ENCODE results near the gene BEST4. TPM values are rescaled to one million over a fixed set of nuclear protein-coding genes. Genes with fewer than 3 reads are reported as not detected.
A peak's percentile ranks its signal among the peaks of the same experiment; 100 is the strongest.

The BEST4 gene
- polyA plus RNA-seq, 1 of the 3 experiments (the other 2 are of a cell fraction), result 0.12 TPM

GRCh38 chr1:44803312-44804095, 15.5 kb upstream of the BEST4 start:
- H3K27ac ChIP-seq (ENCODE audit: low read depth in 2 of 2, low read length in 1 of 2), result peak overlapping the region in 1 of 2 experiments; percentile 100; a peak in 2 of 4 replicates
- no peak for DNase-seq
- peaks cover 38 to 45% of the 10 kb centered on the region in 2 experiments; a peak in 3 of 4 replicates for H3K4me1 ChIP-seq (ENCODE audit: control insufficient read depth in 1 of 2, insufficient read depth in 2 of 2, low read depth in 1 of 2, low read length in 1 of 2)
- TF ChIP-seq FOSL2 (IDR thresholded peaks at IDR 0.05; ENCODE audit: borderline replicate concordance, low read depth), result no peak
- no peak for TF ChIP-seq PBX3 (IDR thresholded peaks at IDR 0.05)
- TF ChIP-seq MEF2A (IDR thresholded peaks at IDR 0.05; ENCODE audit: borderline replicate concordance, low read depth), result no peak
- TF ChIP-seq RAD21 (IDR thresholded peaks at IDR 0.05; ENCODE audit: low read length), result no peak
- TF ChIP-seq SMC3 (IDR thresholded peaks at IDR 0.05; ENCODE audit: low read depth, low read length), result no peak
- no peak for TF ChIP-seq TAF1 (IDR thresholded peaks at IDR 0.05; ENCODE audit: borderline replicate concordance, low read depth, low read length)
- no peak for TF ChIP-seq MXI1 (IDR thresholded peaks at IDR 0.05; ENCODE audit: low read depth, low read length)
- TF ChIP-seq CTCF (IDR thresholded peaks at IDR 0.05), result no peak
- no peak for TF ChIP-seq USF2 (IDR thresholded peaks at IDR 0.05; ENCODE audit: borderline replicate concordance, low read depth, low read length)
- TF ChIP-seq JUND (IDR thresholded peaks at IDR 0.05), result no peak
- TF ChIP-seq ZBTB33 (IDR thresholded peaks at IDR 0.05; ENCODE audit: borderline replicate concordance, low read depth), result no peak
- TF ChIP-seq REST (IDR thresholded peaks at IDR 0.05; ENCODE audit: low read depth, low read length), result no peak
- TF ChIP-seq USF1 (IDR thresholded peaks at IDR 0.05; ENCODE audit: borderline replicate concordance, low read depth), result no peak
- TF ChIP-seq YY1 (IDR thresholded peaks at IDR 0.05; ENCODE audit: low read depth), result no peak
- TF ChIP-seq TCF12 (IDR thresholded peaks at IDR 0.05), result no peak
- H3K9me2 ChIP-seq, result no peaks in the 10 kb centered on the region
- peaks cover 63% of the 10 kb centered on the region for H3K79me2 ChIP-seq (ENCODE audit: insufficient read depth)
- no peaks in the 10 kb centered on the region for H3K27me3 ChIP-seq (ENCODE audit: insufficient read depth)
- peaks cover 41% of the 10 kb centered on the region for H3F3A ChIP-seq (replicated peaks; ENCODE audit: insufficient read depth)
- H3K36me3 ChIP-seq (replicated peaks in 1 of 2; ENCODE audit: control insufficient read depth in 1 of 2, insufficient read depth in 2 of 2, low read length in 1 of 2), result peaks cover 43 to 49% of the 10 kb centered on the region in 2 experiments
- peak overlapping the region; percentile 98 for H3K4me2 ChIP-seq
- ChIA-PET POLR2A (interaction anchor here (1.7 kb wide), 1 partner anchor 10 kb away, joined by 6 read pairs; no protein-coding TSS in a partner anchor), CTCF (no interaction called here)
- no peak overlapping the region for H2AFZ ChIP-seq (ENCODE audit: low read depth)
- peak overlapping the region in 1 of 2 experiments; percentile 96; a peak in 3 of 4 replicates for H3K4me3 ChIP-seq (ENCODE audit: low read depth in 2 of 2, low read length in 1 of 2)
- 86% methylated on average over 12 of the region's 13 CpGs for WGBS (ENCODE audit: low lambda C conversion rate)
- H4K20me1 ChIP-seq (ENCODE audit: insufficient read depth), result peaks cover 32% of the 10 kb centered on the region
- peak overlapping the region; percentile 98 for H3K9ac ChIP-seq
- H3K9me3 ChIP-seq, result no peaks in the 10 kb centered on the region

Data from SK-N-SH (cell line).